GM18870 (cell line): ENCODE measurements around the gene ADAMTS10.
"Not testable (repeated sequence)": the region's sequence is repeated elsewhere in the genome, so short reads cannot be mapped to it uniquely, and the experiment has no call there.

Source experiments
- ATAC-seq: cut with Tn5 transposase; IDR thresholded peaks from one replicate; pipeline ENCODE4 v1.9.1; 2021; ENCODE audit warnings: moderate library complexity; ENCODE audit not compliant: unreplicated experiment

The ADAMTS10 gene

GRCh38 chr19:8595651-8596050 is 14.9 kb downstream of the ADAMTS10 start:
- ATAC-seq, result no peak

GRCh38 chr19:8593931-8594330 is 16.6 kb downstream of the ADAMTS10 start:
- ATAC-seq, result no peak

GRCh38 chr19:8592231-8593009 is 18.1 kb downstream of the ADAMTS10 start:
- no peak for ATAC-seq

DNA sequence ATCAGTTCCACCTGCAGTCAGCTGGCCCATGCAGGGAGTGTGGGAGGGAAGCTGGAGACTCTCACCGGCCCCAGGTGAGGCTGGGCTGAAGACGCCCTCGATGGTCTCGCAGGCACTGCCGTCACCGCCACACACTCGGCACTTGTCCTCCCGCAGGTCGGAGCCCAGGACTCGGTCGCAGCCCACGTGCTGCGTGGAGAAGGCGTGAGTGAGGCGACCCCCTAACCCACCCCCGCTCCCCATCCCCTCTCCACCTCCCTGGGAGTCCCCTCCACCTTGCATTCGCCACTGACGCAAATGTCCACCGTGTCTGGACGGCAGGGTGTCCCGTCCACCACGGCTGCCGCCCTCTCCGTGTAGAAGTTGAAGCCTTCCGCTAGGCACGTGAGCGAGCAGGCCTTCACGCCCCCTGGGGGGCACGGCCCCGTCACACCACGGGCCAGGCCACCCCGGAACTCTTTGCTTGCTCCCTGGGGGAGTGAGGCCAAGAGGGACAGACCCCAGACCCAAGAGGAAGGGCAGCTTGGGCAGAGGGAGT is 21.3 kb downstream of the ADAMTS10 start:
- no peak for ATAC-seq

DNA sequence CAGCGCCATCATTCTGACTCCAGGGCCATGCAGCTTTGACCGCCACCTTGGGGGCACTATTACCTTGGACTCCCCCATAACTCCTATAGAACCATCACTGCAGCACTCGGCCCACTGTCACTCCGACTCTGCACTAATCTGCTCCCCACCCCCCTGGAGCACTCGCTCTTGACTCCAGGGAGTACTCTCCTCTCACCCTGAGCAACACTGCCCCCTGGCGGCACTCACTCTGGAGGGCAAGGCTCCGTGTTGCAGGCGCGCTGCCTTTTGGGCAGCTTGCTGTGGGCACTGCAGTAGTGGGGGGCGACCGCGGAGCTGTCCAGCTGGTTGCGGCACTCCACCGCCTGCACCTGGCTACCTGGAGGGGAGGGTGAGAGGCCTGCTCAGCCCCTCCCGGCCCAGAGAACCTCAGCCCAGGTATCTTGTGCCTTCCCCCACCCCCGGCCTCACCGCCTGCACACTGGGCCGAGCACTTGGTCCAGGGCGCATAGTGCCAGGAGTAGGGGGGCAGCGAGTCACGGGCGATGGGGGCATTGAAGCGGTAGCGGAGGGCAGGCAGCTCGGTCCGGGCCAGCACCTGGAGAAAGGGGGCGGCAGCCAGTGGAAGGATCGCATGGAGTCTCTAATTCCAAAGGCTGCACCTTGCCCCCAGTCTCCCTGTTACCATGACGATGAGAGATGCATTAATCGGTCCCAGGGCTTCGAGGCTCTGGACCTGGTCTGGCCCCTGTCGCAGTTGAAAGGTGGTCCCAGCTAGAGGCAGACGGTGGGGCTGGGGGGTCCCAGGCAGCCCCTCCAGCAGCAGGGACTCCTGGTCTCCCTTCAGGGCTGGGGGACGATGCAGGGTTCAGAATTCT is 24.4 kb downstream of the ADAMTS10 start:
- ATAC-seq, result no peak

GRCh38 chr19:8584965-8585893 is 25.3 kb downstream of the ADAMTS10 start:
- no peak for ATAC-seq

- ATAC-seq, result no peak
These were observed 29.7 kb downstream of the ADAMTS10 start for GRCh38 chr19:8580710-8581281.

- no peak for ATAC-seq
These were observed 31.8 kb downstream of the ADAMTS10 start for GRCh38 chr19:8578642-8579265.

GRCh38 chr19:8577741-8578140 is 32.8 kb downstream of the ADAMTS10 start:
- ATAC-seq, result no peak

DNA sequence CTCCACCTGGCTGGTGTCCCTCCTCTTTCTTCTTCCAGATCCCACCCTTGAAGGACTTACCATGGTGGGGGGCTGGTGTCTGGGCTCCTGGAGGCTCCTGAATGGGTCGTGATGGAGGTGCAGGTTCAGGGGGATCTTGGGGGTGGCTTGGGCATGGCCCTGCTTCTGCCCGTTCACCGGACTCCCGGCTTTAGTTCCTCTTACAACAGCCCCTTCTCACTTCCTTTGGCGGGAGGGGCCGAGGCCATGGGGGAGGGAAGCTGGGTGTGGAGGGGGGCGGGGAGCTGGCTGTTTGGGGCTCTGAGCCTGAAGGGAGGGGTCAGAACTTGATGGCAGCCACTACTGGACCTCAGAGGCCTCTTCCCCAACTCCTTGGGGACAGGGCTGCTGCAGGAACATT is 33.3 kb downstream of the ADAMTS10 start, which contains the start of gene MYO1F:
Gene MYO1F, minus strand, starts transcription at position 196 of the 400 bp plus-strand sequence. Its CDS starts 133 bp downstream, at position 63.
- ATAC-seq, result no peak

DNA sequence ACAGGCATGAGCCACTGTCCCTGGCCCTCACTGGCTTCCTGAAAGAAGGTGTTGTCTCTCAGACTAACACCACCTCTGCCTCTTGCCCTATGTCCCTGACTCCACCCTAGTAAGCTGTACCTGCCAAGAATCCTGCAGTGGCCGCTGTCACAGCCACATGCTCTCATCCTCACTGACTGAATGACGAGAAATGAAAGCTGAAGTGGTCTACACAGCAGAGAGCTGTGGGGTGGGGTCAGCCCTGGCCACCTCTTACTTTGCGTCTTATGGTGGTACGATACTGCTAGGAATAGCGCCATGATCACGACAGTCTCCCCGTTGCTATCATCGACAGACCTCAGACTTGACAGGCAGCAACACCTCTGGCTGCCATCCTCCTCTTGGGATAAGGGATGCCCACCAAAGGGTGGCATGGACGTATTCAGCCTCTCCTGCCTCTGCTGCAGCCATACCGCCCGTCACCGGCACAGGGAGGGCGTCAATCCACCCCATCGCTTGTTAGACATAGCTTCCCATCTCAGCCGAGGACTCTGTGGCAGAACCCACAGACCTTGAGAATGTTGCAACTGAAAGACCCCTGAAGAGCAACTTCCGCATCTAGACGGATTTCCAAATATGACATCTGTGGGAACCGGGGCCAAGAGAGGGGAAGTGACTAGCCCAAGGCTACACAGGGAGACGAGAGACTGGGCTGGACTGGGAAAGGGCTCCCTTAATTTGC is 34.1 kb downstream of the ADAMTS10 start:
- ATAC-seq, result no peak

DNA sequence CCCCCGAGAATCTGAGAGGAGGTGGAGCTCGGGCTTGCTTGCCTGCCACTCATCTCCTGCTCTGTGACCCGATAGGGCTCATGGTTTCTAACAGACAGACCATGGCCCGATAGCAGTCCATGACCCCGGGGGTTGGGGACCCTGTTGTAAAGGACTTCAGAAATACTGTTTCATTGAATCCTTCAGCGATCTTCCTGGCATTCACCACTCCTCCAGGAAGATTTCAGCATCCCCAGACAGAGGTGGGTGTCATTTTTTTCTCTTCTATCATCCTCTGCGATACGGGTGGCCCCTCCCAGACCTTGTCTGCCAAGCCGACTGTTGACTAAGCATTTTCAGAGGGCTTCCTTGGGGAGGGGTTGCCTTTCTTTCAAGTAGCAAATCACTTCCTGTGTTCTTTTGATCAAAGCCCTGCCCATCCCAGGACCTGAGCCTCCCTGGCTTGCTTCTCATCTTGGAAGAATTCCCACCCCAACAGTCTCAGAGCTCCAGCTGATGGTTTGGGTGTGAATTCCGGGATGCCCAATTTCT is 35.0 kb downstream of the ADAMTS10 start:
- ATAC-seq, result no peak

- not testable (repeated sequence) for ATAC-seq
These were observed 35.9 kb downstream of the ADAMTS10 start for GRCh38 chr19:8574619-8574922.

GRCh38 chr19:8573316-8573715 is 37.2 kb downstream of the ADAMTS10 start:
- ATAC-seq, result no peak

DNA sequence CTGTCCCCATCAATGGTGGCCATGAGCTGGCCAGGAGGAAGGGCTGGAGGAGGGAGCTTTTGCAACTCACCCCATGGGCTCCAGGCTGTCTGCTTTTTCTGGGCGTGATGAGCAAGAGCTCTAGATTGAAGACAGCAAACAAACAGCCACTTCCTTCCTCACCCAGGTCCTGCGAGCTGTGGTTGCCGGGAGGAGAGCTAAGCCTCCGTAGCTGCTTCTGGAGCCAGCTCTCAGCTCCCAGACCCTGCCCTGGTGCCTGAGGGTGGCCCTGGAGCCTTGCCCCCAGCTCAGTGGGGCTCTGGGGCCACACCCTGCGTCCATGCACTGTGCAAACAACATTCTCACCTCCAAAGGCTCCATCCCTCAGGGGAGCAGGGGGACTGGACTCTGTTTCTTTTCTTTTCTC is 39.5 kb downstream of the ADAMTS10 start:
- no peak for ATAC-seq

DNA sequence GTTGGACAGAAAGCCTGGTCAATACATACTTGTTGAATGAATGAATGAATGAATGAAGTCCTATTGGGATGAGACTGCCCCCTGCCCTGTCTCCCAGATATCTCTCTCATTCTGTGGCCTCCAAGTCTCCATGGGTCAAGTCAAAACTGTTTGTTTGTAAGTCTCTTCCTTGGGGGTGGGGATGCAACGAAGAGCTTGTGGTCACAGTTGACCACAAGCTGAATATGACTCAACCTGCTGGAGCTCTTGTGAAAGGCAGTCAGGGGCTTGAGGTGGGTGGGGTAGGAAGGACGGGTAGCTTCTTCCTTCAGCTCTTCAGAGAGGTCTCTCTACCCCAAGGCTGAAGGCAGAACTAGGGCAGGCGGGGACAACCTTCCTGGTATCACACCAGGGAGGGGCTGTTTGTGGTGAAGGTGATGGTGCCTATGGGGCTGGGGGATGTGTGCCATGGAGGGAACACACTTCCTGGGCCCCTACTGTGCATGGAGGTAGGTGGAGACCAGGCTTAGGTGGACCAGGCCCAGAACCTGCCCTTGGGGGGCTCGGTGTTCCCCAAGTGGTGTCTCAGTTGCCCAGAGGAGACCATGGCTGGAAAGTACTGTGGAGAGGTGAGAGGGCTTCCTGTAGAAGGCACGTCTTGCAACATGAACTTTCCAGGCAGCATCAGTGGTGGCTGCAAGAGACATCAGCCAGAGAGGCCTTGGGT is 41.3 kb downstream of the ADAMTS10 start:
- peak; percentile 63 for ATAC-seq

DNA sequence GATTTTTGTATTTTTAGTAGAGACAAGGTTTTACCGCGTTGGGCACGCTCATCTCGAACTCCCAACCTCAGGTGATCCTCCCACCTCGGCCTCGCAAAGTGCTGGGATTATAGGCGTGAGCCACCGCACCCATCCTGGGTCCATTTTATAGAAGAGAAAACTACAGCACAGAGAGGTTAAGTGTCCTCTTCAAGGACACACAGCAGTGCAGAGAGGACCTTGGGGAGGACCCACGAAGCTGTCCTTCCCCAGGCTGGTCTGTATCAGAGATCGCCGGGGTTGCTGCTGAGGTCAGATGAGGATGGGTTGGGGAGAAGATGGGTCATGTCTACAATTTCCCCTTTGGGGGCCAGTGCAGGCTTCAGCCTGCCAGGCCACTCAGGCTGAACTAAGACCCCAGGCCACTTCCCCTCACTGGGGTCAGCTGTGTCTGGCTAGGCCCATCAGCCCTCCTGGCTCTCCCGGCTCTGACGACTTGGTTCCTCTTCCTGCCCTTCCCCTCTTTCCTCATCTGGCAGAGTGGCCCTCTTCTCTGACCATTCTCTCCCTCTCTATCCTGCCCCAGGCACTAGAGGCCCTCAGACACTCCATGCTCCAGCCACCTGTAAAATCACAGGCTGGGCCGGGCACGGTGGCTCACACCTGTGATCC is 42.9 kb downstream of the ADAMTS10 start:
- ATAC-seq, result no peak

GRCh38 chr19:8566855-8567254 is 43.7 kb downstream of the ADAMTS10 start:
- ATAC-seq, result no peak
